Adrenal gland (tissue), 5 donors: Measurements from ENCODE around the gene ADH1C.

Source experiments
- CTCF ChIP-seq, 6 experiments: fragments of 450-650 bp in 4 of 6; fragments of 200-600 bp in 2 of 6; sonication (generic) in 1 of 6; IDR thresholded peaks; 1 replicate in 5 of 6; 2 replicates in 1 of 6; pipeline versions ENCODE4 v1.5.1 to v1.8.0; 2016 to 2021; ENCODE audit warnings: antibody characterized with exemption in 6 of 6, mild to moderate bottlenecking in 2 of 6, moderate library complexity in 1 of 6
- POLR2A ChIP-seq, 2 donors: fragments of 450-650 bp; IDR thresholded peaks; one replicate each; pipeline ENCODE4 v1.6.1; 2017; ENCODE audit warnings: antibody characterized with exemption in 2 of 2, mild to moderate bottlenecking in 2 of 2, moderate library complexity in 1 of 2
- donor health status: DM: no; HTN: no; CAD: no.

- TF ChIP-seq CTCF (IDR thresholded peaks at IDR 0.05): no peak
- TF ChIP-seq POLR2A (IDR thresholded peaks at IDR 0.05): no peak
Measured at GRCh38 chr4:99324361-99324760, 28.2 kb downstream of the ADH1C start.
